SK-N-SH treated with all-trans-retinoic acid at 6 μM for 48 hours (cell line): ENCODE measurements around the gene XAB2.

ENCODE experiments used
- BACH2 ChIP-seq: fragments of 250-450 bp; sonication (Bioruptor Pico); IDR thresholded peaks from 2 replicates; pipeline ENCODE4 v1.9.0; 2021; ENCODE audit warnings: mild to moderate bottlenecking, borderline replicate concordance
- CREB5 ChIP-seq: fragments of 250-450 bp; sonication (Bioruptor Pico); IDR thresholded peaks from 2 replicates; pipeline ENCODE4 v1.5.1; 2020; ENCODE audit warnings: low read depth, mild to moderate bottlenecking, moderate library complexity
- PPARA ChIP-seq: fragments of 250-450 bp; sonication (Bioruptor Pico); IDR thresholded peaks from 2 replicates; pipeline ENCODE4 v1.5.0; 2020; ENCODE audit warnings: mild to moderate bottlenecking, borderline replicate concordance
- TCF4 ChIP-seq: fragments of 250-450 bp; sonication (Bioruptor Pico); IDR thresholded peaks from 2 replicates; pipeline ENCODE4 v1.8.0; 2021; ENCODE audit warnings: mild to moderate bottlenecking, moderate library complexity, borderline replicate concordance
- TOX ChIP-seq: fragments of 250-450 bp; sonication (Bioruptor Pico); IDR thresholded peaks from 2 replicates; pipeline ENCODE4 v1.8.0; 2021; ENCODE audit warnings: mild to moderate bottlenecking, moderate library complexity, borderline replicate concordance
- ZC3H10 ChIP-seq: fragments of 250-450 bp; sonication (Bioruptor Pico); IDR thresholded peaks from 2 replicates; pipeline ENCODE4 v1.5.1; 2021; ENCODE audit warnings: mild to moderate bottlenecking, moderate library complexity
- ZFP3 ChIP-seq: fragments of 250-450 bp; sonication (Bioruptor Pico); IDR thresholded peaks from 2 replicates; pipeline ENCODE4 v1.5.0; 2020; ENCODE audit warnings: mild to moderate bottlenecking, moderate library complexity
- ZFP30 ChIP-seq: fragments of 450-650 bp; formaldehyde crosslinking; IDR thresholded peaks from 2 replicates; pipeline ENCODE4 v1.5.0; 2022; ENCODE audit warnings: mild to moderate bottlenecking, moderate library complexity
- ZNF565 ChIP-seq: fragments of 450-650 bp; formaldehyde crosslinking; conservative IDR thresholded peaks from 2 replicates; pipeline ENCODE4 v1.5.0; 2020; ENCODE audit warnings: low read depth, mild to moderate bottlenecking, moderate library complexity
- TF ChIP-seq, protein P1 (sequence below): fragments of 250-450 bp; sonication (Bioruptor Pico); IDR thresholded peaks from 2 replicates; pipeline ENCODE4 v1.8.0; 2020; ENCODE audit warnings: mild to moderate bottlenecking, moderate library complexity, borderline replicate concordance
- TF ChIP-seq, protein P2 (sequence below): fragments of 250-450 bp; sonication (Bioruptor Pico); IDR thresholded peaks from 2 replicates; pipeline ENCODE4 v1.5.1; 2021; ENCODE audit warnings: mild to moderate bottlenecking, moderate library complexity

- TF ChIP-seq TOX (CRISPR knock-in tag) = no peak
- TF ChIP-seq, protein P1, sequence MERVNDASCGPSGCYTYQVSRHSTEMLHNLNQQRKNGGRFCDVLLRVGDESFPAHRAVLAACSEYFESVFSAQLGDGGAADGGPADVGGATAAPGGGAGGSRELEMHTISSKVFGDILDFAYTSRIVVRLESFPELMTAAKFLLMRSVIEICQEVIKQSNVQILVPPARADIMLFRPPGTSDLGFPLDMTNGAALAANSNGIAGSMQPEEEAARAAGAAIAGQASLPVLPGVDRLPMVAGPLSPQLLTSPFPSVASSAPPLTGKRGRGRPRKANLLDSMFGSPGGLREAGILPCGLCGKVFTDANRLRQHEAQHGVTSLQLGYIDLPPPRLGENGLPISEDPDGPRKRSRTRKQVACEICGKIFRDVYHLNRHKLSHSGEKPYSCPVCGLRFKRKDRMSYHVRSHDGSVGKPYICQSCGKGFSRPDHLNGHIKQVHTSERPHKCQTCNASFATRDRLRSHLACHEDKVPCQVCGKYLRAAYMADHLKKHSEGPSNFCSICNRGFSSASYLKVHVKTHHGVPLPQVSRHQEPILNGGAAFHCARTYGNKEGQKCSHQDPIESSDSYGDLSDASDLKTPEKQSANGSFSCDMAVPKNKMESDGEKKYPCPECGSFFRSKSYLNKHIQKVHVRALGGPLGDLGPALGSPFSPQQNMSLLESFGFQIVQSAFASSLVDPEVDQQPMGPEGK (CRISPR knock-in tag) = no peak
- no peak for TF ChIP-seq CREB5 (CRISPR knock-in tag)
- TF ChIP-seq ZFP30 (CRISPR knock-in tag) = no peak
- no peak for TF ChIP-seq ZC3H10
- TF ChIP-seq ZFP3 (CRISPR knock-in tag) = no peak
- no peak for TF ChIP-seq TCF4 (CRISPR knock-in tag)
- no peak for TF ChIP-seq ZNF565 (CRISPR knock-in tag)
- no peak for TF ChIP-seq BACH2 (CRISPR knock-in tag)
- TF ChIP-seq, protein P2, sequence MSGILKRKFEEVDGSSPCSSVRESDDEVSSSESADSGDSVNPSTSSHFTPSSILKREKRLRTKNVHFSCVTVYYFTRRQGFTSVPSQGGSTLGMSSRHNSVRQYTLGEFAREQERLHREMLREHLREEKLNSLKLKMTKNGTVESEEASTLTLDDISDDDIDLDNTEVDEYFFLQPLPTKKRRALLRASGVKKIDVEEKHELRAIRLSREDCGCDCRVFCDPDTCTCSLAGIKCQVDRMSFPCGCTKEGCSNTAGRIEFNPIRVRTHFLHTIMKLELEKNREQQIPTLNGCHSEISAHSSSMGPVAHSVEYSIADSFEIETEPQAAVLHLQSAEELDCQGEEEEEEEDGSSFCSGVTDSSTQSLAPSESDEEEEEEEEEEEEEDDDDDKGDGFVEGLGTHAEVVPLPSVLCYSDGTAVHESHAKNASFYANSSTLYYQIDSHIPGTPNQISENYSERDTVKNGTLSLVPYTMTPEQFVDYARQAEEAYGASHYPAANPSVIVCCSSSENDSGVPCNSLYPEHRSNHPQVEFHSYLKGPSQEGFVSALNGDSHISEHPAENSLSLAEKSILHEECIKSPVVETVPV (CRISPR knock-in tag) = no peak
- TF ChIP-seq PPARA = no peak
Observed at GRCh38 chr19:7638802-7639465, 9.6 kb upstream of the XAB2 start.
